Activated CD4-positive, alpha-beta T cell treated with anti-CD3 and anti-CD28 coated beads for 36 hours (primary cell): Measurements from ENCODE around the gene PRDM12. TPM values are rescaled to one million over a fixed set of nuclear protein-coding genes. Genes with fewer than 3 reads are reported as not detected.

Source experiments
- ATAC-seq: fragments of 200-7000 bp; cut with Tn5 transposase; one replicate; pipeline ENCODE4 v1.10.0; 2021; ENCODE audit warnings: mild to moderate bottlenecking, moderate library complexity
- CTCF ChIA-PET: fragments of 350-600 bp; sonication (Branson Sonifier 250); formaldehyde crosslinking; loops from one replicate; lab custom pipeline; 2021; ENCODE audit warnings: antibody characterized with exemption; lab: Charles Lee
- POLR2A ChIA-PET: fragments of 350-600 bp; sonication (Branson Sonifier 250); formaldehyde crosslinking; loops from one replicate; lab custom pipeline; 2021; ENCODE audit warnings: antibody characterized with exemption, inconsistent platforms; lab: Charles Lee
- DNase-seq: peaks from one replicate; pipeline ENCODE4 v3.0.0-alpha.2; 2020
- H3K27ac Mint-ChIP-seq: one replicate; pipeline ENCODE4 v1.8.0; 2021; ENCODE audit warnings: mixed read lengths
- H3K27me3 Mint-ChIP-seq: one replicate; pipeline ENCODE4 v1.8.0; 2021; ENCODE audit warnings: mixed read lengths
- H3K36me3 Mint-ChIP-seq: one replicate; pipeline ENCODE4 v1.8.0; 2021; ENCODE audit warnings: low read depth, mixed read lengths
- H3K4me1 Mint-ChIP-seq: one replicate; pipeline ENCODE4 v1.8.0; 2021; ENCODE audit warnings: mixed read lengths
- H3K4me3 Mint-ChIP-seq: one replicate; pipeline ENCODE4 v1.8.0; 2021; ENCODE audit warnings: mild to moderate bottlenecking, moderate library complexity, mixed read lengths
- H3K9me3 Mint-ChIP-seq: one replicate; pipeline ENCODE4 v1.8.0; 2021; ENCODE audit warnings: low read depth, mixed read lengths
- intact Hi-C, 2 experiments: fragments of 100-400 bp; cut with DNase I in 1 of 2; cut with micrococcal nuclease in 1 of 2; formaldehyde crosslinking; loops; one replicate each; pipeline versions ENCODE4 v1.14.2 to v1.15.1; 2022 to 2024; cut with DNase I, micrococcal nuclease
- total RNA-seq, 2 experiments: library from RNA; stranded (reverse); gene quantifications; one replicate each; pipeline ENCODE4 v1.2.3, GENCODE V29; 2021

The PRDM12 gene
- total RNA-seq, 2 experiments from 2014 or later: 0.09 TPM; not detected in 1

DNA sequence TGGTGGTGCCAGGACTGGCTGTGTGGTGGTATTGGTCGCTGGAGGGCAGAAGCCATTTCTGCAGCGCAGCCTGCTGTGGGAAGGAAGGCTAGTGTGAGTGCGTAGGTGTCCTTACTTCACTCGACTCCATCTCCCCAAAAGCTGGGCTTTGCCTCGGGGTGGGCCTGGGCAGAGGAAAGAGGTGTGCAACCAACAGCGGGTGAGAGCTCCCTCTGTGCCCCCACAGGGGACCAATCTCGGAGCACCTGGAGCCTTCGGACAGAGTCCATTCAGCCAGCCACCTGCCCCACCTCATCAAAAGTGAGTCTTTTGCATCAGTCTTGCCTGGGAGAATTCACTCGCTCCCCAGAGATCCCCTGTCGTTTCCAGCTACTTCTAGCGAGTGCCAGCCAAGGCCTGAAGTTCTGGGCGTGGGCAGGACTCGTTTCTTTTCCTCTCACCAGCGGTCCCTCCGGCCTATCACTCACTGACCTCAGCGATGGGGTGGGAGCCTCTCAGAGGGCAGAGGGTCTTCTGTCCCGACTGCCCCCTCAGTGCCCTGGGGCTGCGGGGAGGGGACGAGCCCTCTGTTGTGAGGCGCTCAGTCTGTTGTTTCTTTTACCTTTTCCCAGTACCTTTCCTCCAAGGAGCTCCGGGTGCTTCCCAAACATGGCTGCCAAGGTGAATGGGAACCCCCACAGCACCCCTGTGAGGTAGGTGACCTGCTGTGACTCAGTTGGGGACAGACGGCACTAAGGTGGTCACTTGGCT, 32.9 kb upstream of the PRDM12 start:
- POLR2A ChIA-PET: no interaction called here
- CTCF ChIA-PET: no interaction called here
- Mint-ChIP-seq H3K9me3 (no peaks in the 10 kb centered on the region), H3K27ac (no peak overlapping the region), H3K36me3 (peaks cover 30% of the 10 kb centered on the region), H3K4me1 (no peaks in the 10 kb centered on the region), H3K4me3 (no peak overlapping the region), H3K27me3 (no peaks in the 10 kb centered on the region)
- intact Hi-C loops: no loop called here
- no peak for DNase-seq
- ATAC-seq: no peak

DNA sequence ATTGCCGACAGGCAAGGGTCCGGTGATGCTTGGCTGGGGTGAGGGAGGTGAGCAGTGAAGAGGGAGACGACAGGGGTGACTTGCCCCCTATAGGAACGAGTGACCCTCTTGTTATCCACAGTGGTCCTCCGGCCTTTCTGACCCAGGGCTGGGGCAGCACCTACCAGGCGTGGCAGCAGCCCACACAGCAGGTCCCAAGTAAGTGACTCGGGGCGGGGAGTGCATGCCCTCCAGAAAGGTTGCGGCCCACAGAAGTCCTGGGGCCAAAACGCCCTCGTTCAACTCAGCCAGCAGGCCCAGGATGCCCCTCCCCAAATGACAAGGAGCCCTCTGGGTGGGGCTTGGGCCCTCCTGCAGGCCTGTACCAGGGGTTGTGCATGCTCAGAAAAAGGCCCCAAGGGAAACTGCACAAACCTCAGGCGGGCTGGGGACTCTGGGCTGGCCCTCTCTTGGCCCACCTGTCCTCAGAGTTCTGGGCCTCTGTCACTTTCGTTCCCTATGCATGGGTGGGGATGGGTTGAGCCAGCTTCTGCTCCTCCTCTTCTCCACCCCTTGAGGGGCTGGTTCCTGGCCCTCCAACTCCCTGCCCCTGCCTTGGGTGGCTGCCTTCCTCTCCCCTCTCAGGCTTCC, 32.2 kb upstream of the PRDM12 start:
- Mint-ChIP-seq H3K4me3 (no peak overlapping the region), H3K4me1 (no peaks in the 10 kb centered on the region), H3K27me3 (no peaks in the 10 kb centered on the region), H3K27ac (no peak overlapping the region), H3K36me3 (peaks cover 33% of the 10 kb centered on the region), H3K9me3 (no peaks in the 10 kb centered on the region)
- DNase-seq (no peak), ATAC-seq (no peak)
- intact Hi-C loops: no loop called here
- ChIA-PET POLR2A (no interaction called here), CTCF (interaction anchor here (0.7 kb wide), 1 partner anchor 8 kb away, joined by 3 read pairs; no protein-coding TSS in a partner anchor)

DNA sequence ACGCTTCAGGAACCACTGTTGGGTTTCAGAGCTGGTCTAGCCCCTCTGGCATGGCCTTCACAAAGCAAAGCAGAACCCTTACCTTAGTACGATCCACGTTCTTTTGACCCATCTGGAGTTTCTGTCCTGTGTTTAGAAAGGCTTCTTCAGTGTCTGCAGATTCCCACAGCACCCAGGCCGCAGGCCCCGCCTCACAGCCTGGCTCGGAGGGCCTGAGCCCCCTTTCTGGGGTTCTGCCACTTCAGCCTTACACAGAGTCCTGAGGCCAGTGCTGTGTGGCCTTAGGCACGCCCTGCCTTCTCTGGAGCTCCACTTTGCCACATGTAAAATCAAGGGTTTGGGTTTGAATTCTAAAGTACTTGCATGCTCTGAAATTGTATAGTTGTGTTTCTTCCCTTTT, 31.6 kb upstream of the PRDM12 start:
- POLR2A ChIA-PET: no interaction called here
- Mint-ChIP-seq H3K27ac (no peak overlapping the region), H3K27me3 (no peaks in the 10 kb centered on the region), H3K9me3 (no peaks in the 10 kb centered on the region), H3K4me1 (no peaks in the 10 kb centered on the region), H3K4me3 (no peak overlapping the region), H3K36me3 (peaks cover 32% of the 10 kb centered on the region)
- no peak for DNase-seq
- CTCF ChIA-PET: interaction anchor here (0.7 kb wide), 1 partner anchor 9 kb away, joined by 3 read pairs; no protein-coding TSS in a partner anchor
- no peak for ATAC-seq
- intact Hi-C loops: no loop called here

DNA sequence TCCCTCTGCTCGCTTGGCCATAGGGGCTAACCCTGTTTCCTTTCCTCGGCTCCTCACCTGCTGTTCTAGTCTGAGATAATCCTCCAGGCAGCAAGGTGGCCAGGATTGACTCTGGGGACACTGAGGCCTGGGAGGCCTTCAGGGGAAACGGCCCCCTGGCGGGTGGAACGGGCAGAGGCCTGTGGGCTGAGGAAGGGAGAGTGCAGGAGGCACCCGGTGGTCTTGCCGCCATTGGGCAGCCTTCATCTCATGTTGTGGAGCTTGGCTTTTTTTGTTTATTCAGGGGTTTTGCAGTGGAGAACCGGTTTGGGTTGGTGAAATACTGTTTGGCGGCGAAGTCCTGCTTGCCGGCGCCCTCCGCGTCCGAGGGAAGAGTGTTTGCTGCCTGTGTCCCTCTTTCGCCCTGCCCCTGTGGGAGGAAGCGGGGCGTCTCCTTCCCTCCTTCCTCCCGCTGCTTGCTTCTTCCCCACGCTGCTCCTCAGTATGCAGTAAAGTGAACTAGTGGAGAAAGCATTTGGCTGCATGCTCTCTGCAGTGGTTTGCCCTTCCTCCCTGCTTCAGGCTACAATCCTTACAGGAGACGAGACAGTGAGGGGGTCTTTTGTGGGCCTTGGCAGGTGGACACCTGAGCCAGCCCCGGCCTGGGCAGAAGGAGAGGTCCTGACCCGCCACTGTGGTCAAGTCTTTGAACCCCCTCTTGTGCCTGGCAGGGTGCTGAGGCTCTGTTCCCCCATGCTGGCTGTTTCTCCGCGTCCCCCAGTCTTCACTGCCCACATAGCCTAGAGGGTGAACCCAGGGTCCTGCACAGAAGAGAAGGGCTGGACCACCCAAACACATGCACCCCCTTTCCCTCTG, 30.8 kb upstream of the PRDM12 start:
- Mint-ChIP-seq H3K36me3 (peaks cover 38% of the 10 kb centered on the region), H3K27ac (no peak overlapping the region), H3K27me3 (no peaks in the 10 kb centered on the region), H3K4me3 (no peak overlapping the region), H3K9me3 (no peaks in the 10 kb centered on the region), H3K4me1 (no peaks in the 10 kb centered on the region)
- ChIA-PET CTCF (no interaction called here), POLR2A (no interaction called here)
- no peak for ATAC-seq
- intact Hi-C loops: no loop called here
- no peak for DNase-seq

DNA sequence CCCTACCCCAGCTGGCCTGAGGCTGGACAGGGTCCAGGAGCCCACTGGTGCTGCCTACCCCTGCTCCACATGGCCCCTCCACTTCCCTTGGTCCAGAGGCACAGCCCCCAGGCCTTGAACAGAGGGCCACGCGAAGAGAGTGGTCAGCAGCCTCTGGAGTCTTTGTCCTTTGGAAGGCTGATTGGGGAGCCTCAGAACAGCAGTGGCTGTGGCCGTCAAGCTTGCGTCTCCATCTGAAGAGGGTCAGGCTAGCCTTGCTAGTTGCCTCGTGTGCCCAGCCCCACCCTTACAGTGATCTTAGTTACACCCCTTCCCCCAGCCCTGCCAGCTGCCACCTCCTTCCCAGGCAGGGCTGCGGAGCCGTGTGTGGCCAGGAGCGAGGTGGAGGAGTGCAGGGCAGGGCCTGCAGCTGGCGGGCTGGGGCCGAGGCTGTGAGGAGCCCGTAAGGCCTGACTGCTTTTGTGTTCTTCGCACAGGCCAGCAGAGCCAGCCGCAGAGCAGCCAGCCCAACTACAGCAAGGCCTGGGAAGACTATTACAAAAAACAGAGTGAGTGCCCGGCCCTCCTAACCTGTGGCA, 30.1 kb upstream of the PRDM12 start:
- peaks cover 38% of the 10 kb centered on the region for H3K36me3 Mint-ChIP-seq
- no peak overlapping the region for H3K27ac Mint-ChIP-seq
- DNase-seq (no peak), ATAC-seq (no peak)
- no peaks in the 10 kb centered on the region for H3K4me1 Mint-ChIP-seq
- no peak overlapping the region for H3K4me3 Mint-ChIP-seq
- intact Hi-C loops: no loop called here
- no peaks in the 10 kb centered on the region for H3K27me3 Mint-ChIP-seq
- no peaks in the 10 kb centered on the region for H3K9me3 Mint-ChIP-seq
- ChIA-PET CTCF (no interaction called here), POLR2A (no interaction called here)

DNA sequence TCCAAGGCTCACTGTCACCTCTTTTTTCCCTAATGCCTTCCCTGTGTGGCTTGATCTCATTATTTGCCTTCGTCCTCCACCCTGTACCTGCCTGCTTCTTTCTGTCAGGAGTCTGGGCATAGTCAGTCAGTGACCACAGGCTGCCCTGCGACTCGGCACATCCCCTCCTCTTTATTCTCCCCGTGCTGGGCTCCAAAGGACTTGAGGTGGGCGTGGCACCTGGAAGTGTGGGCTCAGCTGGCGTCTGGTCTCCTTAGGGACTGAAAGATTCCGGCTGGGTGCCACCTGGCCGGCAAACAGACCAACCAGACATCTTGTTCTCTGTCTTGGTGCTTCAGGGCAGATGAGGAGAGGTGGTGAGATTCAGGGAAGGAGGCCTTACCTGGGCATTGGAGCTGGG, 29.6 kb upstream of the PRDM12 start:
- peaks cover 38% of the 10 kb centered on the region for H3K36me3 Mint-ChIP-seq
- H3K27me3 Mint-ChIP-seq: no peaks in the 10 kb centered on the region
- H3K27ac Mint-ChIP-seq: no peak overlapping the region

DNA sequence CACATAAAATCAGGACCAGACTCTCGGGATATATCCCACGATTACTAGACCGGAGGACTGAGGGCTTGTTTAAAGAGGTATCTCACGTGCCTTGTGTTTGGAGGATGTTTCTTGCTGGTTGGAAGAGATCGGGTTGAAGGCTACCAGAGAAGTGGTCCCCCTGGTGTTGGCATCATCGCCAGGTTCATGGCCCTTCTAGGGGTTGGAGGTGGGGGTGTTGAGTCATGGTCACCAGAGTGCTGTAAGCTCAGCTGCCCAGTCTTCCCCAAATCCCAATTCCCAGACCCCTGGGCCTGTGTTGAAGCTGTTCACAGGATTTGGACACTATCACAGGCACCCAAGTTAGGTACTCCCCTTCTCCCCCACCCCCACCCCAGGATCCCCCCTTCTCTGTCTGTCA, 29.1 kb upstream of the PRDM12 start:
- Mint-ChIP-seq H3K27ac (no peak overlapping the region), H3K9me3 (no peaks in the 10 kb centered on the region), H3K27me3 (no peaks in the 10 kb centered on the region), H3K4me3 (no peak overlapping the region), H3K36me3 (peaks cover 38% of the 10 kb centered on the region), H3K4me1 (no peaks in the 10 kb centered on the region)
- ChIA-PET POLR2A (no interaction called here), CTCF (no interaction called here)
- no peak for DNase-seq
- ATAC-seq: no peak
- intact Hi-C loops: no loop called here

More for the DNA sequence above, 29.6 kb upstream of the PRDM12 start:
- Mint-ChIP-seq H3K4me1 (no peaks in the 10 kb centered on the region), H3K9me3 (no peaks in the 10 kb centered on the region), H3K4me3 (no peak overlapping the region)
- ATAC-seq: no peak
- intact Hi-C loops: no loop called here
- CTCF ChIA-PET: no interaction called here
- POLR2A ChIA-PET: no interaction called here
- DNase-seq: no peak

DNA sequence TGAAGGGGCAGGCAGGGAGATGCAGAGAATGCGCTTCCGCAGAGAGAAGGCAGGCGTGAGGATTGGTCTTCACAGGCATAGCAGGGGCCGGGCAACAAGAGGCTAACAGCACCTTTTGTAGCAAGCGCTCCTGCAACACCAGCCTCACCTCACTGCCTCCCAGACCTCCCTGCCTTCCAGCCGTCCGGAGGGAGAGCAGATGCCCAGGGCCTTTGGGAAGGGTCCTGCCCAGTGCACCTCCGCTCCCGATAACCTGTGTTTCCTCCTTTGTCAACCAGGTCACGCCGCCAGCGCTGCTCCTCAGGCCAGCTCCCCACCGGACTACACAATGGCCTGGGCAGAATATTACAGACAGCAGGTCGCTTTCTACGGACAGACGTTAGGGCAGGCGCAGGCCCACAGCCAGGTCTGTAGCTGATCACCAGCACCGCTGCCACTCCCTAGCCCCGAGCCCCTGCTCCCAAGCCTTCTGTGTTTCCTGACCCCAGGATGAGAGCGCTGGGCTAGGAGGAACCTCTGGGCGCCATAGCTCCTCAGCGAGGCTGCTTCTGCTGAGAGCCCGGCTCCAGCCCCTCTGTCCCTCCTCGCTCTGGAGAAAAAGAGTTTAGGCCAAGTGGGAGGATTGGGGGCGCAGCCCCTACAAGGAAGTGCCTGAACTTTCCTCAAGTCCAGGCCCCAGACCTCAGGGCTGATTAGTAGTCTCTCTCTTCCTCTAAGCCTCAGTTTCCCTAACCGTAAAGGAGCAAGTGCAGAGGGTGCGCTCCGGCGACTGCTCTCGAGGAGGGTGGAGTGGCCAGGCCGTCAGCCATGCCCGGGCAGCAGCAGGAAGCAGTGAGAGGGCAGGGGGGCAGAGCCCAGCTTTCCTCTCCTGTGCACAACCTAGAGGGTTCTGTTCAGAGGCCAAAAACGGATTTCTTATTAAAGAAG, 28.4 kb upstream of the PRDM12 start:
- DNase-seq: no peak
- ChIA-PET POLR2A (no interaction called here), CTCF (interaction anchor here (1.9 kb wide), 1 partner anchor 46 kb away, joined by 4 read pairs; no protein-coding TSS in a partner anchor)
- no peaks in the 10 kb centered on the region for H3K4me1 Mint-ChIP-seq
- ATAC-seq: no peak
- H3K27me3 Mint-ChIP-seq: no peaks in the 10 kb centered on the region
- H3K4me3 Mint-ChIP-seq: no peak overlapping the region
- H3K36me3 Mint-ChIP-seq: peaks cover 38% of the 10 kb centered on the region
- intact Hi-C loops: no loop called here
- H3K9me3 Mint-ChIP-seq: no peaks in the 10 kb centered on the region
- H3K27ac Mint-ChIP-seq: no peak overlapping the region

DNA sequence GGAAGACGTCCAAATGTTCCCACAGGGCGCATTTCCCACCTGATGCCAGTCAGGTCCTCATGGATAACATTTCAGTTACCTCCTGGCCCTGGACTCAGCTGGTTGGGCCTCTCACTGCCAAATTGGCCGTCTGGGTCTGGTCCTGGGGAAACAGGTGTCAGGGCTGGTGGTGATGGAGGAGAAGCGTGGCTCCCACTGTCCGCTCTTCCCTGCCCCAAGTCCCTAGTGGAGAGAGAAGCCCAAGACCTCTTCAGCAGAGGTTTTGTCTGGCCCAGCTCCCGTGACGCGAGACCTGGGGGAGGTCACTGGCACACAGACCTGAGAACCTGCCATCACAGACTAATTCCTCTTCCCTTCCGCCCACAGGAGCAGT, 27.8 kb upstream of the PRDM12 start:
- ChIA-PET CTCF (interaction anchor here (0.6 to 1.9 kb wide), 2 partner anchors 14 to 46 kb away, joined by 3 to 4 read pairs; no protein-coding TSS in a partner anchor), POLR2A (no interaction called here)
- ATAC-seq: no peak
- H3K4me1 Mint-ChIP-seq: no peaks in the 10 kb centered on the region
- no peak for DNase-seq
- H3K36me3 Mint-ChIP-seq: peaks cover 37% of the 10 kb centered on the region
- intact Hi-C loops: no loop called here
- no peak overlapping the region for H3K27ac Mint-ChIP-seq
- H3K27me3 Mint-ChIP-seq: no peaks in the 10 kb centered on the region
- no peak overlapping the region for H3K4me3 Mint-ChIP-seq
- H3K9me3 Mint-ChIP-seq: no peaks in the 10 kb centered on the region

DNA sequence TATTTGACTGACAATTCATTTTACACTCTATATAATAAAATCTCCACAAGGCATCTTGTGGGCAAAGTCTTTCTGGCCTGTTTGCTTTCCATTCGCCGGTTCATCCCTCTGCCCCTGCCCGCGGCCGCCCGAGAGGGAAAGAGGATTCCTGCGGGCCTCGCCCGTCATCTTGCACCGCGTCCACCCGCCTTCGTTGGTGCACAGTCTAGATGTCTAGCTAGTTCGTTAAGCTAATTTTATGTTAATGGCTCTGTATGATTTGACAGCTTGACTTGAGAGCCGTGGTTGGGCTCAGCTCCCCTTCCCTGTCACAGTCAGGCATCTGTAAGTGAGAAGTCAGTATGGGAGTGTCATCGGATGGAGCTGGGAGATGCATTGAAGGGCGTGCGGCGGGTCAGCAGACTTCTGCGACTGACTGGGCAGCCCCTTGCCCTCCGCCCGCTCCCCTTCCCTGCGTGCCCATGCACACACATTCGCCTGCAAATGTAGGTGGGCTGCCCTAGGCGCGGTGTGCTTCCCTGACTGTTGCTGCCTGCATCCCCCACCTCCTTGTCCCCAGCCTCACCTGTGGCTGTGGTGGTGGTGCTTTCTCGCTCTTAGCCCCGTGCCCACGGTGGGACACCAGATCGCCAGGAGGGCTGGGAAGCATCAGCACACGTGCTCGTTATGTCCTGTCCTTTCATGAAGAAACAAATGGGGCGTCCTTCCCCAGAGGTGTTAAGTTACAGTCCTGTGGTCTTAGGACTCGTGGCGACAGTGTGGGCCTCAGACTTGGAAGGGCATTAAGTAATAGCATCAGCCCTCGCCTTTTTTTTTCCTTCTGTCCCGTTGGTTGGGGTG, 25.9 kb upstream of the PRDM12 start:
- CTCF ChIA-PET: interaction anchor here (1.9 kb wide), 1 partner anchor 44 kb away, joined by 4 read pairs; no protein-coding TSS in a partner anchor
- ATAC-seq (no peak), DNase-seq (no peak)
- POLR2A ChIA-PET: no interaction called here
- no peaks in the 10 kb centered on the region for H3K4me1 Mint-ChIP-seq
- H3K9me3 Mint-ChIP-seq: no peaks in the 10 kb centered on the region
- intact Hi-C loops: no loop called here
- H3K27me3 Mint-ChIP-seq: no peaks in the 10 kb centered on the region
- H3K36me3 Mint-ChIP-seq: peaks cover 27% of the 10 kb centered on the region
- H3K27ac Mint-ChIP-seq: no peak overlapping the region
- H3K4me3 Mint-ChIP-seq: no peak overlapping the region
